Measurements from ENCODE around the gene TMEM125. TPM values are rescaled to one million over a fixed set of nuclear protein-coding genes. Genes with fewer than 3 reads are reported as not detected.
A peak's percentile ranks its signal among the peaks of the same experiment; 100 is the strongest.

The TMEM125 gene
- total RNA-seq, 2 donors from 2014 or later = 18.3 to 29.9 TPM

GRCh38 chr1:43270421-43271095 is 775 bp downstream of the TMEM125 start:
- H3K9me3 ChIP-seq = no peaks in the 10 kb centered on the region
- peak; percentile 76 for TF ChIP-seq POLR2A (IDR thresholded peaks at IDR 0.05)
- TF ChIP-seq CTCF (IDR thresholded peaks at IDR 0.05) = no peak
- peak; percentile 64 for TF ChIP-seq POLR2AphosphoS5 (IDR thresholded peaks at IDR 0.05)
- WGBS = 7% methylated on average over 27 of the region's 29 CpGs
- no peaks in the 10 kb centered on the region for H3K36me3 ChIP-seq
- no peaks in the 10 kb centered on the region for H3K27me3 ChIP-seq (replicated peaks; ENCODE audit: insufficient read depth)
- intact Hi-C loops (cut with DNase I) = no loop called here
- no peaks in the 10 kb centered on the region for H3K4me1 ChIP-seq (replicated peaks)
- H3K4me3 ChIP-seq = peak overlapping the region; percentile 13 to 30
- peak; percentile 86 for DNase-seq (ENCODE audit: low spot score)
- H3K27ac ChIP-seq = peak overlapping the region; percentile 73 to 75

DNA sequence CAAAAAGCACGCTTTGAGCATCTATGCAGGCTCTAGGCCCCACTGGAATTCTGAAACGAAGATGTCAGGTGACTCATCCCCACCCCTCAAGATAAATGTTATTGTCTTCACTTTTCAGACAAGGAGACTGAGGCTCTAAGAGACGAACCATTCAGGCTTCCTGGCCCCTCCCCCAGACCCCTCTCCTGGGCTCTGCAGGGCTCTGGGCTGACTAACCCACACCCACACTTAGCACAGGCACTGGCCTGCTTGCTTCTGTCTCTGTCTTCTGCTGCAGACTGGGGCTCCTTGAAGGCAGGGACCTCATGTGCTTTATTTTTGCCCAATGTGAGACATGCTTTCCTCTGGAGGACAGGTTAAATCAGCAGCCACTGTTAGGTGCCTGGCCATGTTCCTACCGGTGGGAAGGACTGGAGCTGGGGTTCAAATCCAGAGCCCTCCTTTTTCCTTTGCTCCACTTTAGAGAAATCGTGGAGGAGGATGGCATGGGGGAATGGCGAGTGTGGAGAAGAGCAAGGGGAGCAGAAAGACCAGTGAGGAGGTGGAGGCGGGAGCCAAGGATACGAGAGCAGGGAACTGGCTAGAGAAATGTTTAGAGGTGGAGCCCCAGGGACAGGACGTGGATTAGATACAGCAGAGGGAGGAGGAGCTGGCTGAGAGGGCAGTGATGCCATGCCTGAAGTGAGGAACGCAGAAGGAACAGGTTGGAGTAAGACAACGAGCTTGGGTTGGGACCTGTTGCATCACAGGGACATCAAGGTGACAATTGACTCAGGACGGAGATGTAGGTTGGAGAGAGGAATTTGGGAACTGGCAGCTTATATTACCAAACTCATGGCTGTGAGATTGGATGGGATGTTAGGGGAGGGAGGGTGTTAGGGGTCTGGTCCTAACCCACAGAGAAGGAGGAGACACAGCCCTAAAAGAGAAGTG is 1.7 kb downstream of the TMEM125 start:
- intact Hi-C loops (cut with DNase I) = no loop called here
- TF ChIP-seq POLR2A (IDR thresholded peaks at IDR 0.05) = no peak
- TF ChIP-seq POLR2AphosphoS5 (IDR thresholded peaks at IDR 0.05) = no peak
- no peak for TF ChIP-seq CTCF (IDR thresholded peaks at IDR 0.05)
- H3K4me1 ChIP-seq (replicated peaks) = no peaks in the 10 kb centered on the region
- H3K9me3 ChIP-seq = no peaks in the 10 kb centered on the region
- H3K27me3 ChIP-seq (replicated peaks; ENCODE audit: insufficient read depth) = no peaks in the 10 kb centered on the region
- WGBS = 67% methylated on average over 12 of the region's 12 CpGs
- DNase-seq (ENCODE audit: low spot score) = no peak
- peak overlapping the region in 1 of 2 donors; percentile 30 for H3K4me3 ChIP-seq
- H3K27ac ChIP-seq = peak overlapping the region; percentile 73 to 75
- no peaks in the 10 kb centered on the region for H3K36me3 ChIP-seq

- no peaks in the 10 kb centered on the region for H3K4me1 ChIP-seq (replicated peaks)
- H3K27ac ChIP-seq = no peak overlapping the region
- H3K27me3 ChIP-seq (replicated peaks; ENCODE audit: insufficient read depth) = no peaks in the 10 kb centered on the region
- intact Hi-C loops (cut with DNase I) = no loop called here
- H3K4me3 ChIP-seq = no peak overlapping the region
- no peak for DNase-seq (ENCODE audit: low spot score)
- no peaks in the 10 kb centered on the region for H3K36me3 ChIP-seq
- 78% methylated on average over 9 of the region's 9 CpGs for WGBS
- no peaks in the 10 kb centered on the region for H3K9me3 ChIP-seq
- no peak for TF ChIP-seq CTCF (IDR thresholded peaks at IDR 0.05)
- no peak for TF ChIP-seq POLR2A (IDR thresholded peaks at IDR 0.05)
- TF ChIP-seq POLR2AphosphoS5 (IDR thresholded peaks at IDR 0.05) = no peak
These were observed 2.4 kb downstream of the TMEM125 start for GRCh38 chr1:43272161-43272560.

- Histone ChIP-seq H3K4me1 (replicated peaks) (no peaks in the 10 kb centered on the region), H3K27ac (no peak overlapping the region), H3K27me3 (replicated peaks; ENCODE audit: insufficient read depth) (no peaks in the 10 kb centered on the region), H3K9me3 (no peaks in the 10 kb centered on the region), H3K36me3 (no peaks in the 10 kb centered on the region), H3K4me3 (no peak overlapping the region)
- no peak for DNase-seq (ENCODE audit: low spot score)
- intact Hi-C loops (cut with DNase I) = no loop called here
- TF ChIP-seq POLR2A (IDR thresholded peaks at IDR 0.05) (no peak), POLR2AphosphoS5 (IDR thresholded peaks at IDR 0.05) (no peak), CTCF (IDR thresholded peaks at IDR 0.05) (no peak)
- 92% methylated on average over 27 of the region's 46 CpGs for WGBS
These were observed 3.1 kb downstream of the TMEM125 start for GRCh38 chr1:43272576-43273571.

Data from prostate gland (tissue), 2 donors.